RWPE2 (cell line): ENCODE data around the gene SEC61A1.

Source experiments
- ATAC-seq: fragments of 200-7000 bp; cut with Tn5 transposase; 3 replicates; pipeline ENCODE4 v1.9.1; 2021; ENCODE audit warnings: low read depth
- DNase-seq: peaks from one replicate; pipeline ENCODE4 v3.0.0-alpha.2; 2020; ENCODE audit warnings: low spot score
- H3K27ac ChIP-seq: fragments of 450-650 bp; 2 replicates; pipeline ENCODE4 v1.5.1; 2017; ENCODE audit warnings: mild to moderate bottlenecking; ENCODE audit not compliant: poor library complexity, severe bottlenecking
- H3K27me3 ChIP-seq: fragments of 250-450 bp; sonication (Bioruptor Pico); 2 replicates; pipeline ENCODE4 v1.5.1; 2021; ENCODE audit warnings: mild to moderate bottlenecking, moderate library complexity; ENCODE audit not compliant: insufficient read depth, poor library complexity, severe bottlenecking
- H3K36me3 ChIP-seq: fragments of 250-450 bp; sonication (Bioruptor Pico); 2 replicates; pipeline ENCODE4 v1.5.1; 2020; ENCODE audit warnings: low read depth, mild to moderate bottlenecking, moderate library complexity
- H3K4me1 ChIP-seq: fragments of 250-450 bp; sonication (Bioruptor Pico); 2 replicates; pipeline ENCODE4 v1.5.1; 2021; ENCODE audit warnings: mild to moderate bottlenecking, moderate library complexity; ENCODE audit not compliant: insufficient read depth, poor library complexity, severe bottlenecking
- H3K4me3 ChIP-seq: fragments of 250-450 bp; sonication (Bioruptor Pico); 2 replicates; pipeline ENCODE4 v1.5.1; 2021; ENCODE audit warnings: mild to moderate bottlenecking, moderate library complexity; ENCODE audit not compliant: severe bottlenecking
- H3K9me3 ChIP-seq: fragments of 250-450 bp; sonication (Bioruptor Pico); 2 replicates; pipeline ENCODE4 v1.5.1; 2021; ENCODE audit warnings: mild to moderate bottlenecking, moderate library complexity; ENCODE audit not compliant: severe bottlenecking
- CTCF ChIP-seq: fragments of 450-650 bp; IDR thresholded peaks from one replicate; pipeline ENCODE4 v1.5.1; 2017; ENCODE audit warnings: mild to moderate bottlenecking, moderate library complexity; ENCODE audit not compliant: poor library complexity, severe bottlenecking

SEC61A1 gene

GRCh38 chr3:128078322-128078721, 26.1 kb downstream of the SEC61A1 start:
- no peak overlapping the region for H3K4me3 ChIP-seq
- H3K27me3 ChIP-seq: no peaks in the 10 kb centered on the region
- H3K4me1 ChIP-seq: peaks cover 18% of the 10 kb centered on the region
- peaks cover 53% of the 10 kb centered on the region for H3K36me3 ChIP-seq
- no peaks in the 10 kb centered on the region for H3K9me3 ChIP-seq
- TF ChIP-seq CTCF: no peak
- H3K27ac ChIP-seq: no peak overlapping the region
- DNase-seq (no peak), ATAC-seq (no peak)

GRCh38 chr3:128078875-128079274, 26.6 kb downstream of the SEC61A1 start:
- peaks cover 55% of the 10 kb centered on the region for H3K36me3 ChIP-seq
- TF ChIP-seq CTCF: no peak
- peaks cover 12% of the 10 kb centered on the region for H3K4me1 ChIP-seq
- no peaks in the 10 kb centered on the region for H3K9me3 ChIP-seq
- H3K4me3 ChIP-seq: no peak overlapping the region
- H3K27me3 ChIP-seq: no peaks in the 10 kb centered on the region
- no peak overlapping the region for H3K27ac ChIP-seq
- DNase-seq: no peak
- no peak for ATAC-seq

- TF ChIP-seq CTCF: no peak
- DNase-seq (no peak), ATAC-seq (no peak)
- Histone ChIP-seq H3K4me1 (peaks cover 8% of the 10 kb centered on the region), H3K27me3 (no peaks in the 10 kb centered on the region), H3K36me3 (peaks cover 52% of the 10 kb centered on the region), H3K4me3 (no peak overlapping the region), H3K9me3 (no peaks in the 10 kb centered on the region), H3K27ac (no peak overlapping the region)
Observed at GRCh38 chr3:128079823-128080222, 27.6 kb downstream of the SEC61A1 start.

GRCh38 chr3:128080323-128081080, 28.3 kb downstream of the SEC61A1 start:
- Histone ChIP-seq H3K27ac (no peak overlapping the region), H3K36me3 (peaks cover 59% of the 10 kb centered on the region), H3K4me3 (no peak overlapping the region), H3K27me3 (no peaks in the 10 kb centered on the region), H3K9me3 (no peaks in the 10 kb centered on the region), H3K4me1 (peaks cover 3% of the 10 kb centered on the region)
- ATAC-seq (peak; percentile 35; the same call in 2 of the 3 replicates), DNase-seq (peak; percentile 7)
- no peak for TF ChIP-seq CTCF

DNA sequence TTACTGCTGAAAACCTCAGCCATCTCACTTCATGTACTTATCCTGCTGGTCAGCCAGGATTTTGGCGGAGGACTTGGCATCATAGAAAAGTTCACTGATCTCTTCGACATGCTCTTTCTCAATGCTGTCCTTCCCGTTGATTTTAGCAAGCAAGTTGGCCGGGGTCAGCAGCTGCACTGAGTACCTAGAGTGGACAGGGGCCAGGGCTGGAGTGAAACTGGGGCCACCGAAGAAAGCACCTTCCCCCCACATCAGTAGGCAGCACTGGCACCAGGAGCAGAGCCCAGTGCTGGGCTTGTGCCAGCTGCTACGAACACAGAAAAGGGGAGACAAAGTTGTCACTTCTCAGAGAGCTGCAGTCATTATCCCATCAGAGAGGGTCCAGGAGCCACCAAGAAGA, 29.0 kb downstream of the SEC61A1 start:
- peaks cover 3% of the 10 kb centered on the region for H3K4me1 ChIP-seq
- DNase-seq: no peak
- ATAC-seq: no peak
- no peak overlapping the region for H3K27ac ChIP-seq
- no peak overlapping the region for H3K4me3 ChIP-seq
- H3K9me3 ChIP-seq: no peaks in the 10 kb centered on the region
- H3K27me3 ChIP-seq: no peaks in the 10 kb centered on the region
- peaks cover 66% of the 10 kb centered on the region for H3K36me3 ChIP-seq
- TF ChIP-seq CTCF: no peak
